ENCODE results near the gene GPR15LG. TPM values are rescaled to one million over a fixed set of nuclear protein-coding genes. Genes with fewer than 3 reads are reported as not detected.
A peak's percentile ranks its signal among the peaks of the same experiment; 100 is the strongest.

GPR15LG gene
- polyA plus RNA-seq, 3 donors, result 0.36 to 0.76 TPM; not detected in 1

GRCh38 chr10:84211566-84211965 lies 38.0 kb downstream of the GPR15LG start:
- no peak for DNase-seq (ENCODE audit: low read depth in 3 of 3, low spot score in 2 of 3)

- no peak for DNase-seq (ENCODE audit: low read depth in 3 of 3, low spot score in 2 of 3)
Measured at GRCh38 chr10:84212014-84212413, 38.4 kb downstream of the GPR15LG start.

GRCh38 chr10:84213076-84213475 lies 39.5 kb downstream of the GPR15LG start:
- DNase-seq (ENCODE audit: low read depth in 3 of 3, low spot score in 2 of 3), result no peak

GRCh38 chr10:84214046-84214572 lies 40.5 kb downstream of the GPR15LG start:
- DNase-seq (ENCODE audit: low read depth in 3 of 3, low spot score in 2 of 3), result no peak

GRCh38 chr10:84214612-84215235 lies 41.1 kb downstream of the GPR15LG start:
- DNase-seq (ENCODE audit: low read depth in 3 of 3, low spot score in 2 of 3), result no peak

GRCh38 chr10:84216834-84217233 lies 43.2 kb downstream of the GPR15LG start:
- DNase-seq (ENCODE audit: low read depth in 3 of 3, low spot score in 2 of 3), result no peak

- no peak for DNase-seq (ENCODE audit: low read depth in 3 of 3, low spot score in 2 of 3)
Measured at GRCh38 chr10:84217746-84218145, 44.1 kb downstream of the GPR15LG start.

- no peak for DNase-seq (ENCODE audit: low read depth in 3 of 3, low spot score in 2 of 3)
Measured at GRCh38 chr10:84221916-84222315, 48.3 kb downstream of the GPR15LG start.

- peak in 2 of 3 donors; percentile 7 to 10 for DNase-seq (ENCODE audit: low read depth in 3 of 3, low spot score in 2 of 3)
Measured at GRCh38 chr10:84224411-84225028, 50.9 kb downstream of the GPR15LG start.

GRCh38 chr10:84225427-84226173 lies 52.0 kb downstream of the GPR15LG start, which contains the start of gene LRIT2:
TSS of gene LRIT2 (minus strand) at chr10:84225544. CDS start at chr10:84225520, 24 bp downstream.
- no peak for DNase-seq (ENCODE audit: low read depth in 3 of 3, low spot score in 2 of 3)

GRCh38 chr10:84226616-84227015 lies 53.0 kb downstream of the GPR15LG start:
- no peak for DNase-seq (ENCODE audit: low read depth in 3 of 3, low spot score in 2 of 3)

GRCh38 chr10:84227810-84228209 lies 54.2 kb downstream of the GPR15LG start:
- no peak for DNase-seq (ENCODE audit: low read depth in 3 of 3, low spot score in 2 of 3)

- no peak for DNase-seq (ENCODE audit: low read depth in 3 of 3, low spot score in 2 of 3)
Measured at GRCh38 chr10:84230359-84230758, 56.8 kb downstream of the GPR15LG start.

- DNase-seq (ENCODE audit: low read depth in 3 of 3, low spot score in 2 of 3), result no peak
Measured at GRCh38 chr10:84232376-84232775, 58.8 kb downstream of the GPR15LG start.

GRCh38 chr10:84233940-84234339 lies 60.3 kb downstream of the GPR15LG start:
- DNase-seq (ENCODE audit: low read depth in 3 of 3, low spot score in 2 of 3), result no peak

GRCh38 chr10:84234479-84234878 lies 60.9 kb downstream of the GPR15LG start:
- no peak for DNase-seq (ENCODE audit: low read depth in 3 of 3, low spot score in 2 of 3)

Other genes starting within 250 kb of the GPR15LG start
- 100 to 1,000 TPM; 186 to 196 (median 195) TPM for gene GHITM, start 34.3 kb upstream of the GPR15LG start, polyA plus RNA-seq (ENCODE audit: insufficient read length in 3 of 3)
- under 1 TPM; 0.53 to 0.72 (median 0.54) TPM for gene CDHR1, start 20.7 kb downstream of the GPR15LG start, polyA plus RNA-seq (ENCODE audit: insufficient read length in 3 of 3)
- not detected for gene LRIT2, start 51.7 kb downstream of the GPR15LG start, polyA plus RNA-seq (ENCODE audit: insufficient read length in 3 of 3)
- not detected for gene LRIT1, start 67.7 kb downstream of the GPR15LG start, polyA plus RNA-seq (ENCODE audit: insufficient read length in 3 of 3)
- not detected for gene RGR, start 71.3 kb downstream of the GPR15LG start, polyA plus RNA-seq (ENCODE audit: insufficient read length in 3 of 3)
- 10 to 100 TPM; 30.9 to 34.3 (median 31.6) TPM for gene CCSER2, start 154.8 kb downstream of the GPR15LG start, polyA plus RNA-seq (ENCODE audit: insufficient read length in 3 of 3)

Data from right renal cortex interstitium (tissue), 3 donors.